ENCODE data around the gene PGP.

PGP gene

DNA sequence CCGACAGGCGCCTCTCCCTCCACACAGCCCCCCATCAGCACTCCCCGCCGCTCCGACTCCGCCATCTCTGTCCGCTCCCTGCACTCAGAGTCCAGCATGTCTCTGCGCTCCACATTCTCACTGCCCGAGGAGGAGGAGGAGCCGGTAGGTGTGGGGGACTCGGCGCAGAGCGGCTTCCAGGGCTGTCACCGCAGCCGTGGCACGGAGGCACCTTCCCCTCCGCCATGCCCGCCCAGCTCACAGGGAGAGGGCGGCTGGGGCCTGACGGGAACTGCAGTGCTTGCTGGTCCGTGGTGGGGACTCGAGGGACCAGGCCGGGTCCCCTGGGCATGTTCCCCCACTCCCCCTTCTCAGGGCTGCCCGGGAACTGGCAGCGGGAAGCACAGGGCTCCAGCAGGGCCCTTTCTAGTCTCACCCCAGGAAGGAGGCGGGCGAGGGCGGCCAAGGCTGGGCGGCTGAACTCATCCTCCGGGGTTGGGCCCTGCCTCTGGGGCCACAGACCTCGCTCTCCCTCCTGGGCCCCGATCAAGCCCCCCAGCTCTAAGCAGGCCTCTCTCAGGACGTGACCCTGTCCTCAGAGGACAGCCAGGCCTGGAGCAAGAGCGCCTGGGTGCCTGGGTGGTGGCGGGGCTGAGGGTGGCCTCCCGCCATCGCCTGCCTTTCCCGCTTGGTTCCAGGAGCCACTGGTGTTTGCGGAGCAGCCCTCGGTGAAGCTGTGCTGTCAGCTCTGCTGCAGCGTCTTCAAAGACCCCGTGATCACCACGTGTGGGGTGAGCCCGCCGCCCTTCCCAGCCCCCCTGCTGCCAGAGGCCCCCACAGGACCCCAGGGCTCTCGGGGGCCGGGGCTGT lies 43.8 kb downstream of the PGP start:
- H3K4me1 ChIP-seq (ENCODE audit: low read depth, poor library complexity, severe bottlenecking): peaks cover 11% of the 10 kb centered on the region
- H3K4me3 ChIP-seq (IDR thresholded peaks at IDR 0.05; ENCODE audit: insufficient read depth, low read depth, low read length): no peak overlapping the region
- TF ChIP-seq, protein P1, sequence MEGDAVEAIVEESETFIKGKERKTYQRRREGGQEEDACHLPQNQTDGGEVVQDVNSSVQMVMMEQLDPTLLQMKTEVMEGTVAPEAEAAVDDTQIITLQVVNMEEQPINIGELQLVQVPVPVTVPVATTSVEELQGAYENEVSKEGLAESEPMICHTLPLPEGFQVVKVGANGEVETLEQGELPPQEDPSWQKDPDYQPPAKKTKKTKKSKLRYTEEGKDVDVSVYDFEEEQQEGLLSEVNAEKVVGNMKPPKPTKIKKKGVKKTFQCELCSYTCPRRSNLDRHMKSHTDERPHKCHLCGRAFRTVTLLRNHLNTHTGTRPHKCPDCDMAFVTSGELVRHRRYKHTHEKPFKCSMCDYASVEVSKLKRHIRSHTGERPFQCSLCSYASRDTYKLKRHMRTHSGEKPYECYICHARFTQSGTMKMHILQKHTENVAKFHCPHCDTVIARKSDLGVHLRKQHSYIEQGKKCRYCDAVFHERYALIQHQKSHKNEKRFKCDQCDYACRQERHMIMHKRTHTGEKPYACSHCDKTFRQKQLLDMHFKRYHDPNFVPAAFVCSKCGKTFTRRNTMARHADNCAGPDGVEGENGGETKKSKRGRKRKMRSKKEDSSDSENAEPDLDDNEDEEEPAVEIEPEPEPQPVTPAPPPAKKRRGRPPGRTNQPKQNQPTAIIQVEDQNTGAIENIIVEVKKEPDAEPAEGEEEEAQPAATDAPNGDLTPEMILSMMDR (conservative IDR thresholded peaks at IDR 0.05; ENCODE audit: low read depth, low read length): no peak
- no peaks in the 10 kb centered on the region for H3K79me2 ChIP-seq (ENCODE audit: insufficient read depth, low read depth)
- H4K20me1 ChIP-seq (ENCODE audit: insufficient read depth): no peaks in the 10 kb centered on the region
- H3K4me2 ChIP-seq: no peak overlapping the region
- H3K9ac ChIP-seq: no peak overlapping the region
- peaks cover 2% of the 10 kb centered on the region; the same call in 1 of the 2 replicates for H3K36me3 ChIP-seq (ENCODE audit: insufficient read depth)
- no peaks in the 10 kb centered on the region for H3K27me3 ChIP-seq (ENCODE audit: insufficient read depth, low read depth)
- H2AFZ ChIP-seq (ENCODE audit: low read depth): no peak overlapping the region
- no peak overlapping the region for H3K27ac ChIP-seq

DNA sequence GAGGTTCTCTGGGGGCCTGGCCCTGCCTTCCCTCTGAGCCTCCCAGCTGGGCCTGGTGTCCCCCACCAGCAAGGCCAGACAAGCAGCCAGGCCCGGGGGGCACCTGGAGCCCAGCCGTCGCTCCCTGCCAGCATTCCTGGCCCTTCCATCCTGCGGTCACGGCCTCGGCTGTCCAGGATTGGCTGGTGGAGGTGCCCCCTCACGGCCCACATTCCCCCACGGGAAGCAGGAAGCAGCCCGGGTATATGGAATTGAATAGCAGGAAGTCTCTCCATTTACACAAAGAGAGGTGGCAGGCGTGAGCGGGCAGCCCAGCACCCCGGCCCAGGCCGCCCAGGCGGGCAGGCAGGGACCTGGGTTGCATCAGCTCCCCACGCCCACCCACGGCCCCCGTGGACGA lies 44.6 kb downstream of the PGP start:
- no peak overlapping the region for H3K9ac ChIP-seq
- H3K27ac ChIP-seq: no peak overlapping the region
- H3K36me3 ChIP-seq (ENCODE audit: insufficient read depth): no peaks in the 10 kb centered on the region

DNA sequence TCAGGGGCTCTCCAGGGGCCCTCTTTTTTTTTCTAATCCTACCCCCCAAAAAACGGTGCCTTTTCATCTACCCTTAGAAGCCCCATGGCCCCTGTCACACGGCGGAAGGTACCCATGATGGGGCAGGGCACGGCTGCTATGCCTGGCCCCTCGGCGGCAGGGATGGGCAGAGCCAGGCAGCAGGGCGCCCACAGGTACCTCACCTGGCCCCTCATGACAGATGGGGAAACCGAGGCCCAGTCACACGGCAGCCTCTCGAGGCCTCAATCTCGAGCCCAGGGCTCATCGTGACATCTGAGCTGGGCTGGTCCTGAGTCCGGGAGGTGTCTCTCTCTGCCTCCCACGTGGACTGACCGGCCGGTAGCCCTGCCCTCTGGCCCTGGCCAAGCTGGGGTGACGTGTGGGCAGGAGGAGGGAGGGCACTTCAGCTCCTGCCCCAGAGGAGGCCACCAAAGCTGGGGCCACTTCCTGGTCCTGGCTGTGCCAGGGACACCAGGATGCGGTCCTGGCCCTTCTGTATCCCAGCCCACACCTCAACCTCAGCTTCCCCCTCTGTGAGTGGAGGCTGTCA lies 47.5 kb downstream of the PGP start:
- H3K79me2 ChIP-seq (ENCODE audit: insufficient read depth, low read depth): peaks cover 18% of the 10 kb centered on the region; the same call in 1 of the 2 replicates
- no peak overlapping the region for H3K27ac ChIP-seq
- H3K4me1 ChIP-seq (ENCODE audit: low read depth, poor library complexity, severe bottlenecking): peaks cover 11% of the 10 kb centered on the region
- TF ChIP-seq, protein P1 (conservative IDR thresholded peaks at IDR 0.05; ENCODE audit: low read depth, low read length): no peak
- no peaks in the 10 kb centered on the region for H3K36me3 ChIP-seq (ENCODE audit: insufficient read depth)
- no peak overlapping the region for H3K9ac ChIP-seq
- no peak overlapping the region for H2AFZ ChIP-seq (ENCODE audit: low read depth)
- no peaks in the 10 kb centered on the region for H3K27me3 ChIP-seq (ENCODE audit: insufficient read depth, low read depth)
- H4K20me1 ChIP-seq (ENCODE audit: insufficient read depth): no peaks in the 10 kb centered on the region
- H3K4me2 ChIP-seq: no peak overlapping the region
- H3K4me3 ChIP-seq (IDR thresholded peaks at IDR 0.05; ENCODE audit: insufficient read depth, low read depth, low read length): no peak overlapping the region

More for the DNA sequence above, 44.6 kb downstream of the PGP start:
- no peak overlapping the region for H2AFZ ChIP-seq (ENCODE audit: low read depth)
- H3K27me3 ChIP-seq (ENCODE audit: insufficient read depth, low read depth): no peaks in the 10 kb centered on the region
- no peak overlapping the region for H3K4me3 ChIP-seq (IDR thresholded peaks at IDR 0.05; ENCODE audit: insufficient read depth, low read depth, low read length)
- H3K4me2 ChIP-seq: no peak overlapping the region
- H3K79me2 ChIP-seq (ENCODE audit: insufficient read depth, low read depth): no peaks in the 10 kb centered on the region
- H4K20me1 ChIP-seq (ENCODE audit: insufficient read depth): no peaks in the 10 kb centered on the region
- H3K4me1 ChIP-seq (ENCODE audit: low read depth, poor library complexity, severe bottlenecking): peaks cover 11% of the 10 kb centered on the region
- TF ChIP-seq, protein P1 (conservative IDR thresholded peaks at IDR 0.05; ENCODE audit: low read depth, low read length): no peak

- Histone ChIP-seq H2AFZ (ENCODE audit: low read depth) (no peak overlapping the region), H4K20me1 (ENCODE audit: insufficient read depth) (no peaks in the 10 kb centered on the region), H3K27ac (no peak overlapping the region), H3K9ac (no peak overlapping the region), H3K79me2 (ENCODE audit: insufficient read depth, low read depth) (peaks cover 25% of the 10 kb centered on the region; the same call in 1 of the 2 replicates), H3K27me3 (ENCODE audit: insufficient read depth, low read depth) (no peaks in the 10 kb centered on the region), H3K36me3 (ENCODE audit: insufficient read depth) (no peaks in the 10 kb centered on the region), H3K4me3 (IDR thresholded peaks at IDR 0.05; ENCODE audit: insufficient read depth, low read depth, low read length) (no peak overlapping the region), H3K4me2 (no peak overlapping the region), H3K4me1 (ENCODE audit: low read depth, poor library complexity, severe bottlenecking) (peaks cover 11% of the 10 kb centered on the region)
- TF ChIP-seq, protein P1 (conservative IDR thresholded peaks at IDR 0.05; ENCODE audit: low read depth, low read length): no peak
Measured at GRCh38 chr16:2166263-2167067, 48.2 kb downstream of the PGP start.
